Measurements from ENCODE around the gene PRDX3.

Gene PRDX3

GRCh38 chr10:119178372-119179119 is at the start of gene PRDX3:
PRDX3 (minus strand) TSS chr10:119178812; CDS start chr10:119178790, 22 bp downstream.
- Histone ChIP-seq H3K27ac (ENCODE audit: low read depth in 2 of 2, low read length in 2 of 2) (peak within 1 kb of the TSS; percentile 82 to 85), H3K36me3 (ENCODE audit: control insufficient read depth in 2 of 2, insufficient read depth in 2 of 2, low read length in 2 of 2) (peaks cover 5 to 6% of the 10 kb centered on the region in 2 donors), H3K27me3 (ENCODE audit: control insufficient read depth in 2 of 2, insufficient read depth in 2 of 2, low read length in 2 of 2) (no peaks in the 10 kb centered on the region), H3K4me3 (ENCODE audit: low read length in 2 of 2) (peak within 1 kb of the TSS; percentile 91 to 98), H3K9ac (ENCODE audit: low read depth in 1 of 2, low read length in 2 of 2) (peak within 1 kb of the TSS; percentile 74 to 89), H3K4me1 (ENCODE audit: control insufficient read depth in 2 of 2, insufficient read depth in 2 of 2, low read length in 2 of 2) (peaks cover 7 to 8% of the 10 kb centered on the region in 2 donors), H3K9me3 (ENCODE audit: control insufficient read depth in 2 of 2, low read length in 2 of 2) (no peaks in the 10 kb centered on the region)

- H3K27ac ChIP-seq (ENCODE audit: low read depth in 2 of 2, low read length in 2 of 2) = no peak overlapping the region
Observed at GRCh38 chr10:119227825-119228224, 49.2 kb upstream of the PRDX3 start.

GRCh38 chr10:119225083-119225658 is 46.6 kb upstream of the PRDX3 start:
- Histone ChIP-seq H3K27me3 (ENCODE audit: control insufficient read depth in 2 of 2, insufficient read depth in 2 of 2, low read length in 2 of 2) (no peaks in the 10 kb centered on the region), H3K4me3 (ENCODE audit: low read length in 2 of 2) (no peak overlapping the region), H3K36me3 (ENCODE audit: control insufficient read depth in 2 of 2, insufficient read depth in 2 of 2, low read length in 2 of 2) (no peaks in the 10 kb centered on the region), H3K9ac (ENCODE audit: low read depth in 1 of 2, low read length in 2 of 2) (no peak overlapping the region), H3K27ac (ENCODE audit: low read depth in 2 of 2, low read length in 2 of 2) (no peak overlapping the region), H3K4me1 (ENCODE audit: control insufficient read depth in 2 of 2, insufficient read depth in 2 of 2, low read length in 2 of 2) (peaks cover 6 to 14% of the 10 kb centered on the region in 2 donors), H3K9me3 (ENCODE audit: control insufficient read depth in 2 of 2, low read length in 2 of 2) (no peaks in the 10 kb centered on the region)

More at GRCh38 chr10:119227825-119228224, 49.2 kb upstream of the PRDX3 start:
- no peak overlapping the region for H3K9ac ChIP-seq (ENCODE audit: low read depth in 1 of 2, low read length in 2 of 2)
- H3K27me3 ChIP-seq (ENCODE audit: control insufficient read depth in 2 of 2, insufficient read depth in 2 of 2, low read length in 2 of 2) = no peaks in the 10 kb centered on the region
- peaks cover 0 to 6% of the 10 kb centered on the region in 2 donors for H3K4me1 ChIP-seq (ENCODE audit: control insufficient read depth in 2 of 2, insufficient read depth in 2 of 2, low read length in 2 of 2)
- H3K4me3 ChIP-seq (ENCODE audit: low read length in 2 of 2) = no peak overlapping the region
- H3K9me3 ChIP-seq (ENCODE audit: control insufficient read depth in 2 of 2, low read length in 2 of 2) = no peaks in the 10 kb centered on the region
- no peaks in the 10 kb centered on the region for H3K36me3 ChIP-seq (ENCODE audit: control insufficient read depth in 2 of 2, insufficient read depth in 2 of 2, low read length in 2 of 2)

- Histone ChIP-seq H3K9ac (ENCODE audit: low read depth in 1 of 2, low read length in 2 of 2) (peak overlapping the region in 1 of 2 donors; percentile 21), H3K9me3 (ENCODE audit: control insufficient read depth in 2 of 2, low read length in 2 of 2) (no peaks in the 10 kb centered on the region), H3K4me1 (ENCODE audit: control insufficient read depth in 2 of 2, insufficient read depth in 2 of 2, low read length in 2 of 2) (peaks cover 8 to 15% of the 10 kb centered on the region in 2 donors), H3K27me3 (ENCODE audit: control insufficient read depth in 2 of 2, insufficient read depth in 2 of 2, low read length in 2 of 2) (no peaks in the 10 kb centered on the region), H3K4me3 (ENCODE audit: low read length in 2 of 2) (peak overlapping the region in 1 of 2 donors; percentile 37), H3K36me3 (ENCODE audit: control insufficient read depth in 2 of 2, insufficient read depth in 2 of 2, low read length in 2 of 2) (no peaks in the 10 kb centered on the region), H3K27ac (ENCODE audit: low read depth in 2 of 2, low read length in 2 of 2) (peak overlapping the region; percentile 53 to 67)
Observed at GRCh38 chr10:119222966-119223386, 44.4 kb upstream of the PRDX3 start.

- Histone ChIP-seq H3K4me3 (ENCODE audit: low read length in 2 of 2) (peak overlapping the region; percentile 20 to 37), H3K9ac (ENCODE audit: low read depth in 1 of 2, low read length in 2 of 2) (peak overlapping the region in 1 of 2 donors; percentile 21), H3K36me3 (ENCODE audit: control insufficient read depth in 2 of 2, insufficient read depth in 2 of 2, low read length in 2 of 2) (no peaks in the 10 kb centered on the region), H3K27ac (ENCODE audit: low read depth in 2 of 2, low read length in 2 of 2) (peak overlapping the region; percentile 53 to 67), H3K4me1 (ENCODE audit: control insufficient read depth in 2 of 2, insufficient read depth in 2 of 2, low read length in 2 of 2) (peaks cover 8 to 15% of the 10 kb centered on the region in 2 donors), H3K9me3 (ENCODE audit: control insufficient read depth in 2 of 2, low read length in 2 of 2) (no peaks in the 10 kb centered on the region), H3K27me3 (ENCODE audit: control insufficient read depth in 2 of 2, insufficient read depth in 2 of 2, low read length in 2 of 2) (no peaks in the 10 kb centered on the region)
Observed at GRCh38 chr10:119222537-119222936, 43.9 kb upstream of the PRDX3 start.

- Histone ChIP-seq H3K36me3 (ENCODE audit: control insufficient read depth in 2 of 2, insufficient read depth in 2 of 2, low read length in 2 of 2) (no peaks in the 10 kb centered on the region), H3K9me3 (ENCODE audit: control insufficient read depth in 2 of 2, low read length in 2 of 2) (no peaks in the 10 kb centered on the region), H3K9ac (ENCODE audit: low read depth in 1 of 2, low read length in 2 of 2) (no peak overlapping the region), H3K4me3 (ENCODE audit: low read length in 2 of 2) (no peak overlapping the region), H3K4me1 (ENCODE audit: control insufficient read depth in 2 of 2, insufficient read depth in 2 of 2, low read length in 2 of 2) (peaks cover 8 to 15% of the 10 kb centered on the region in 2 donors), H3K27ac (ENCODE audit: low read depth in 2 of 2, low read length in 2 of 2) (peak overlapping the region; percentile 53 to 67), H3K27me3 (ENCODE audit: control insufficient read depth in 2 of 2, insufficient read depth in 2 of 2, low read length in 2 of 2) (no peaks in the 10 kb centered on the region)
Observed at GRCh38 chr10:119221666-119222065, 43.1 kb upstream of the PRDX3 start.

- Histone ChIP-seq H3K4me1 (ENCODE audit: control insufficient read depth in 2 of 2, insufficient read depth in 2 of 2, low read length in 2 of 2) (peaks cover 8 to 15% of the 10 kb centered on the region in 2 donors), H3K4me3 (ENCODE audit: low read length in 2 of 2) (no peak overlapping the region), H3K9me3 (ENCODE audit: control insufficient read depth in 2 of 2, low read length in 2 of 2) (no peaks in the 10 kb centered on the region), H3K36me3 (ENCODE audit: control insufficient read depth in 2 of 2, insufficient read depth in 2 of 2, low read length in 2 of 2) (no peaks in the 10 kb centered on the region), H3K27me3 (ENCODE audit: control insufficient read depth in 2 of 2, insufficient read depth in 2 of 2, low read length in 2 of 2) (no peaks in the 10 kb centered on the region), H3K27ac (ENCODE audit: low read depth in 2 of 2, low read length in 2 of 2) (peak overlapping the region; percentile 4 to 52), H3K9ac (ENCODE audit: low read depth in 1 of 2, low read length in 2 of 2) (no peak overlapping the region)
Observed at GRCh38 chr10:119221201-119221600, 42.6 kb upstream of the PRDX3 start.

- H3K9ac ChIP-seq (ENCODE audit: low read depth in 1 of 2, low read length in 2 of 2) = no peak overlapping the region
- H3K36me3 ChIP-seq (ENCODE audit: control insufficient read depth in 2 of 2, insufficient read depth in 2 of 2, low read length in 2 of 2) = no peaks in the 10 kb centered on the region
- no peaks in the 10 kb centered on the region for H3K27me3 ChIP-seq (ENCODE audit: control insufficient read depth in 2 of 2, insufficient read depth in 2 of 2, low read length in 2 of 2)
- peaks cover 8 to 15% of the 10 kb centered on the region in 2 donors for H3K4me1 ChIP-seq (ENCODE audit: control insufficient read depth in 2 of 2, insufficient read depth in 2 of 2, low read length in 2 of 2)
- no peak overlapping the region for H3K4me3 ChIP-seq (ENCODE audit: low read length in 2 of 2)
- H3K27ac ChIP-seq (ENCODE audit: low read depth in 2 of 2, low read length in 2 of 2) = peak overlapping the region; percentile 35 to 43
- H3K9me3 ChIP-seq (ENCODE audit: control insufficient read depth in 2 of 2, low read length in 2 of 2) = no peaks in the 10 kb centered on the region
Observed at GRCh38 chr10:119219871-119220270, 41.3 kb upstream of the PRDX3 start.

- H3K27me3 ChIP-seq (ENCODE audit: control insufficient read depth in 2 of 2, insufficient read depth in 2 of 2, low read length in 2 of 2) = no peaks in the 10 kb centered on the region
- H3K4me3 ChIP-seq (ENCODE audit: low read length in 2 of 2) = no peak overlapping the region
- no peaks in the 10 kb centered on the region for H3K9me3 ChIP-seq (ENCODE audit: control insufficient read depth in 2 of 2, low read length in 2 of 2)
- no peak overlapping the region for H3K9ac ChIP-seq (ENCODE audit: low read depth in 1 of 2, low read length in 2 of 2)
- H3K36me3 ChIP-seq (ENCODE audit: control insufficient read depth in 2 of 2, insufficient read depth in 2 of 2, low read length in 2 of 2) = no peaks in the 10 kb centered on the region
- H3K4me1 ChIP-seq (ENCODE audit: control insufficient read depth in 2 of 2, insufficient read depth in 2 of 2, low read length in 2 of 2) = peaks cover 8 to 12% of the 10 kb centered on the region in 2 donors
- no peak overlapping the region for H3K27ac ChIP-seq (ENCODE audit: low read depth in 2 of 2, low read length in 2 of 2)
Observed at GRCh38 chr10:119217991-119218490, 39.4 kb upstream of the PRDX3 start.

GRCh38 chr10:119217401-119217800 is 38.8 kb upstream of the PRDX3 start:
- no peak overlapping the region for H3K4me3 ChIP-seq (ENCODE audit: low read length in 2 of 2)
- H3K27me3 ChIP-seq (ENCODE audit: control insufficient read depth in 2 of 2, insufficient read depth in 2 of 2, low read length in 2 of 2) = no peaks in the 10 kb centered on the region
- H3K27ac ChIP-seq (ENCODE audit: low read depth in 2 of 2, low read length in 2 of 2) = no peak overlapping the region
- H3K4me1 ChIP-seq (ENCODE audit: control insufficient read depth in 2 of 2, insufficient read depth in 2 of 2, low read length in 2 of 2) = peaks cover 8 to 9% of the 10 kb centered on the region in 2 donors
- H3K9me3 ChIP-seq (ENCODE audit: control insufficient read depth in 2 of 2, low read length in 2 of 2) = no peaks in the 10 kb centered on the region
- H3K9ac ChIP-seq (ENCODE audit: low read depth in 1 of 2, low read length in 2 of 2) = no peak overlapping the region
- H3K36me3 ChIP-seq (ENCODE audit: control insufficient read depth in 2 of 2, insufficient read depth in 2 of 2, low read length in 2 of 2) = no peaks in the 10 kb centered on the region
